GM21447 (cell line): ENCODE measurements around the gene TRIB2.

Experiments used
- ATAC-seq: cut with Tn5 transposase; IDR thresholded peaks from one replicate; pipeline ENCODE4 v1.9.1; 2021; ENCODE audit not compliant: unreplicated experiment

Gene TRIB2

GRCh38 chr2:12773586-12774394 lies 57.1 kb downstream of the TRIB2 start:
- ATAC-seq: no peak

DNA sequence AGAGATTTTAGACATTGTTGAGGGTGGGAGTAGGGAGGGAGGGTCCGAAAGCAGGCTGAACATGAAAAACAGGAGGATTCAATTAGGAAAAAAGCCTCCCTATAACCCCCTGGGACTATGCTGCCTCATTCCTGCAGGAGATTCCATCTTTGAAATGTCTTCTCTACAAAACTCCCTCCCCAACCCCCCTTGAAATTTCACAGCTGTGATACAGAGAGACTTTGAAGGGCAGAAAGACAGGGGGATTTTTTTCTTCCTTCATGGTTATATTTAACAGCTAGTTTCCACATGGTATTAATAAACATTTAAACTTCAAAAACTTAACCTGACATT lies 57.6 kb downstream of the TRIB2 start:
- ATAC-seq: no peak

- no peak for ATAC-seq
Measured at GRCh38 chr2:12776521-12776961, 59.8 kb downstream of the TRIB2 start.

- no peak for ATAC-seq
Measured at GRCh38 chr2:12778369-12778768, 61.6 kb downstream of the TRIB2 start.

GRCh38 chr2:12778811-12779579 lies 62.3 kb downstream of the TRIB2 start:
- ATAC-seq: no peak

- ATAC-seq: no peak
Measured at GRCh38 chr2:12781329-12781728, 64.6 kb downstream of the TRIB2 start.

DNA sequence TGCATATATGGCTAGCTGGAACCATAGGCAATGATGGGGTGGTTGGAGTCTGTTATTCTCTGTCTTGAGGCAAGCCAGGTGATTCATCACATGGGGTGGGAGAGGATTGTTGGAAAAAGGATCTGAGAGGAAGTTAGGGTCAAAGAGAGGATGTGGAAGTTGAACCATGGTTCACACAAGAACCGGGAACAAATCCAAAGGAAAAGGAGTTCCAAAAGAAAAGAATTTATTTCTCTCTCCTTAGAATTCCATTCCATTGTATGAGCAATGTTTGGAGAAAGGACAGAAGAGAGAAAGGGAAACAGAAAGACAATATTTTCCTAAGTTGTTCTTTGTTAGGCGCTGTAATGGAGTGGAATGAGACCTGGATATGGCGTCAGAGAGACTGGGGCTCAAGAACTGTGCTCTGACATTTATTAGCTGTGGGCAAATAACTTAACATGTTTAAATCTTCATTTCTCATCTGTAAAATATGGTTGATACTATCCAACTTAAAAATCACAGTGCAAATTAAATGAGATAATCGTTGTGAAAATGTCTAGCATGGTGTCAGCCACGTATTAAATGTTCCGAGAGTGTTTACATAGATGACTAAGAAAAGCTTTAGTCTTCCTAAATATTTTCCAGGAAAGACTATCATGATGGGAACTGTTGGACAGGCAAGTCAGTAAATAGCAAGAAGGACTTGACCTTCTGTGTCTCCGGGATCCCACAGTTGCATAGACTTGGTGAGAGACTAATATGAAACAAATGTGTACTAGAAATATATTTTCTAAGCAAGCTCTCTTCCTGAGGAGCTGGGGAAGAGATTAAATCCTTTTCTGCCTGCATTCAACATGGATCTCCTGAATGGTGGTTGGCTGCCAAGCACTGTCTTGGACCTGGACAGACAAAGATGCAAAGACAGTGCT lies 71.4 kb downstream of the TRIB2 start:
- ATAC-seq: no peak

DNA sequence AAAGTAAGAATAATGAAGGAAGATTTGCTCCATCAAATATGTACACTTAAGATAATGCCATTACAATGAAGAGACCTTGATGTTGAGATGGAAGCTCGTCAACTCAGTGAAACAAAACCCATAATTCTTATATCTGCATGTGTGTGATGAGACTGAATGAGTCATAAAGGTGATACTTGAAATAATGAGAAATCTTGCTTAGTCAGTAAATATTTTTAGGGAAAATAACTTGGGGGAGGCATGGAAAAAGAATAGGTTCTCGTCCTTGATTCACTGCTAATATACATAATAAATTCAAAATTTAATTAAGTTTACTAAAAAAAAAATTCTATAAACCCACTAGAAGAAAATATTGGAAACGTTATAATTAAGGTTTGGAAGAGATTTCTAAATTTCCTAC lies 75.2 kb downstream of the TRIB2 start:
- no peak for ATAC-seq
